Stimulated activated CD4-positive, alpha-beta T cell treated with anti-CD3 and anti-CD28 coated beads, Interleukin-15, amount 100 ng/mL, for 24 hours (primary cell): ENCODE data around the gene MYO1D.
"Not testable (repeated sequence)": the region's sequence is repeated elsewhere in the genome, so short reads cannot be mapped to it uniquely, and the experiment has no call there.

Source experiments
- DNase-seq: peaks from one replicate; pipeline ENCODE4 v3.0.0-alpha.2; 2020

MYO1D gene

DNA sequence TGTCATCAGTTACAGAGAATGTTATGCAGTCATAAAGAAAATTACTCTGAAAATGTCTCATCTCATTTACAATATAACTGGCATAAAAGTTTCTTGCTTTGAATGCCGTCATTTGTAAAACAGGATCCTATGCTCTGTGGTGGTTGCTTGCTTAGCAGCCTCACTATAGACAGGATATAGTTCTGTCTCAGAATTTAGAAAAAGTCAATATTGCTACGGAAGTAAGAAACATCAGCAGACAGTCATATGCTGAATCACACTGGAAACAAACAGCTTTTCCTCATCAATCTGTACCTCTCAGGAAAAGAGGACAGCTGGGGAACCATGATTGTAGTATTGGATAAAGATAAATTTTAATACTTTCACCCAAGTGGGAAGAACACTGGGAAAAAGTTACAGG lies 105.5 kb downstream of the MYO1D start:
- DNase-seq = no peak

- no peak for DNase-seq
These were observed 107.1 kb downstream of the MYO1D start for GRCh38 chr17:32769846-32770245.

- DNase-seq = no peak
These were observed 113.0 kb downstream of the MYO1D start for GRCh38 chr17:32763855-32764439.

GRCh38 chr17:32759476-32759875 lies 117.4 kb downstream of the MYO1D start:
- no peak for DNase-seq

DNA sequence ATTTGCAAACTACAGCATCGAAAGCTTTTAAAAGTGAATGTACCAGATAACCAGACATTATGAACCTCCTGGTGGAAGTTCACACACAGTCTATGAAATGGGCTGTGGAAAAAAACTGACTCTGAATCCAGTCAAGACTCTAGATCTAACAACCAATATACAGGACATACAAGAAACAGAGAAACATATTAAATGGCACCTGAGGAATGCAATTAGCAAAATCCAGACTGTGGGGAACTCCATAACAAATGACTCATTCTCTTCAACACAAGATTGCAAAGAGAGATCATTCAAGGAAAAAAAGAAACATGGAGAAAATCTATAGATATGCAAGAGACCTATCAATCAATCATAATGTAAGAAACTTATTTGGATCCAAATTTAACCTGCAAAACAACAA lies 119.0 kb downstream of the MYO1D start:
- DNase-seq = no peak

GRCh38 chr17:32756696-32757095 lies 120.2 kb downstream of the MYO1D start:
- DNase-seq = no peak

GRCh38 chr17:32755045-32755805 lies 121.7 kb downstream of the MYO1D start:
- no peak for DNase-seq

GRCh38 chr17:32752934-32753333 lies 124.0 kb downstream of the MYO1D start:
- DNase-seq = no peak

GRCh38 chr17:32747856-32748255 lies 129.1 kb downstream of the MYO1D start:
- no peak for DNase-seq

DNA sequence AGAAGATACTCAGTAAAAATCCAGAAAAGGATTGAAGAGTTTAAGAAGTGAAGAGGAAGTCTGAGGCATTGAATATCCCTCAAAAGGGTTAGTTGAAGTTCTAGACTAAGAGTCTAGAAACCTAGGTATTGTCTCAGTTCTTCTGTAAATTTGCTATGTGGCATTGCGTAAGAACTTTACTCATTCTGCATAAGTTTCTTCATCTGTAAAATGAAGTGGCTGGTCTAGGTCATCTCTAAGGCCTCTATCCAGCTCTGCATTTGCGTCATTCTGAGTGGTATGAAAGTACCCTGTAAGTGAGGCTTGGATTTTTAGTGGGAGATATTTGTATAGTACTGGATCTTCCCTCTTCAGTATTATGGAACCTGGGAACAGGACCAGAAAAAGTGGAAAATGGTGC lies 130.2 kb downstream of the MYO1D start:
- no peak for DNase-seq

GRCh38 chr17:32746280-32746679 lies 130.6 kb downstream of the MYO1D start:
- no peak for DNase-seq

DNA sequence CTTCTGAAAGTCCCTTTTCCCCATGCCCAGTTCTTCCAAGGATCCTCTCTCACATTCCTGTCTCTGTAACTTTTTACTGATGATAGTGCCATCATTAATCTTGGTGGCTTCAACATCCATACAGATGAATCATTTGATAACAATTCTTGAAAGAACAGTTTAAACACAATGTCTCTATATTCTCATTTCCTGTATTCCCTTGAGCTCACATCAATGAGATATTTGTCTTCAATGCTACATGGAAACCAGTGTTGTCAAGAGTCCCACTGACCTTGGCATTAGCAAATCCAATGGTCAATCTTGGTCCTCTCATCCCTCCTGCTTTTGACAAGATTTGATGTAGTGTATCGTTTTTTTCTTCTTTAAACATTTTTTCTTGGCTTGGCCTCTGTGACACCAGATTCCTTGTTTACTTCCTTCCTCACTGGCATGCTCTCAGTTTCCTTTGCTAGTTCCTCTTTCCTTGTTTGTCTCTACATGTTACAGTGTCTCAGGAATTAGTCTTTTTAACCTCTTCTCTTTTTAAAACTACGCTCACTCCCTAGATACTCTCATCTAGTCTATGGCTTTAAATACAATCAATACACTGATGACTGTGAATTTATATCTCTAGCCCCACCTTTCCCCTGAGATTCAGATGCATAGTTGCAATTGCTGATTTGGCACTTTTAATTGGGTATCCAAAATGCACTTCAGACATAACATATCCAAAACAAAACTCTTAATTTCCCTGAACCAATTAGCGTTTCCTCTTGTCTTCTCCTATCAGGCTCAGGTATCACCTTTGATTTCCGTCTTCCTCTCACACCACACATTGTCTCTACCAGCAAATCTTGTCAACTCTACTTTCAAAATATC lies 134.0 kb downstream of the MYO1D start:
- no peak for DNase-seq

GRCh38 chr17:32741381-32741780 lies 135.5 kb downstream of the MYO1D start:
- DNase-seq = no peak

GRCh38 chr17:32739722-32740121 lies 137.2 kb downstream of the MYO1D start:
- no peak for DNase-seq

DNA sequence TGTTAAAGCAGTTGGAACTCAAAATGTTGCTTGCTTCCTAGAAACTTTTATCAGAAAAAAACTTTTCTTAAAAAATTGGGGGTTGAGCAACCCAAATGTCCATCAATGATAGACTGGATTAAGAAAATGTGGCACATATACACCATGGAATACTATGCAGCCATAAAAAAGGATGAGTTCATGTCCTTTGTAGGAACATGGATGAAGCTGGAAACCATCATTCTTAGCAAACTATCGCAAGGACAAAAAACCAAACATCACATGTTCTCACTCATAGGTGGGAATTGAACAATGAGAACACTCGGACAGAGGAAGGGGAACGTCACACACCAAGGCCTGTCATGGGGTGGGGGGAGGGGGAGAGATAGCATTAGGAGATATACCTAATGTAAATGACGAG lies 137.8 kb downstream of the MYO1D start:
- DNase-seq = not testable (repeated sequence)

DNA sequence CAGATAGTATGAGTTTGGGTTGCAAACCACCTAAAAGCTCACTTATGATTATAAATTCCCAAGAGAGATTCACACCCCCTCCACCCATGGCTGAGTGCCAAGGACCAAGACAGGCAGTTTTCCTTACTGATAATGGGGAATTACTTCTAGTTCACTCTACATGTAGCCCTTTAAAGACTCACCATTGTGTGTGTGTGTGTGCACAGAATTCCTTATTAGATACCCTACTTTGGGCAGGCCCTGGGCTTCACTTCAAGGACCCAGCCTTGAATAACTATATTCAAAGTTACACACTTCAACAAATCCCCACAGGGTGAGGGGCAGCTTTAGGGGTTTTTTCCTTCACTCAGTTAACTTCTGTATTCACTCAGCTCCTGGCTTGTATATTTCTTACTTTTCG lies 143.5 kb downstream of the MYO1D start:
- no peak for DNase-seq

DNA sequence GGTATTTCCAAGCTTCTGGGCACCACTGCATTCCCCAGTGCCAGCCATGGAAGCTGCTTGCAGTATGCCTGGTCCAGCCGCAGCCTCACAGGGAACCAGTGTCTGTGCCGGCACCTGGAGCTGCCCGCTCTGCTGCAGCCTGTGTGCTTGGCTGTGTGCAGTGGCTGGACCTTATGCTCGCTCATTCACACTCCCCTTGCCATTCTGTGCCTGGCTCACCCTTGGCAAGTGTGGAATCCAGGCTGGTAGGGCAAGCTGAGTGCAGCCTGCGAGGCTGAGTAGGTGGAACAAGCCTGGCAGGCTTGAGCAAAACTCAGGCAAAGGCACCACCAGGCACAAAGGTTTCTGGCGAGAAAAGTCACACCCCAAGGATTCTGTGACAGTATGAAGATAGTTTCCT lies 144.0 kb downstream of the MYO1D start:
- DNase-seq = no peak

- no peak for DNase-seq
These were observed 144.7 kb downstream of the MYO1D start for GRCh38 chr17:32732296-32732642.

GRCh38 chr17:32731556-32732295 lies 145.2 kb downstream of the MYO1D start:
- no peak for DNase-seq

DNA sequence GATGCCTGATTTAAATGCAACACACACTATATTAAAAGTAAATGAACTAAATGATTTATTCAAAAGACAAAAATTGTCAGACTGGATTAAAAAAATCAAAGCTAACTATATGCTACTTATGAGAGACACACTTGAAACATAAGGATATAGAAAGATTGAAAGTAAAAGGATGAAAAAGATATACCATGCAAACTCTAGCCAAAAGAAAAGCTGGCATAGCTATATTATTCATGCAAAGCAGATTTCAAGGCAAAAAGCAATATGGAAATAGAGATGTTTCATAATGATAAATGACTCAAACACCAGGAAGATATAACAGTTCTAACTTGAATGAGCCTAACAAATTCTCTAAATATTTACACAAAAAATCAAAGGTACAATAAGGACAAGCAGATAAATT lies 149.2 kb downstream of the MYO1D start:
- DNase-seq = no peak

GRCh38 chr17:32725697-32726096 lies 151.2 kb downstream of the MYO1D start:
- no peak for DNase-seq

DNA sequence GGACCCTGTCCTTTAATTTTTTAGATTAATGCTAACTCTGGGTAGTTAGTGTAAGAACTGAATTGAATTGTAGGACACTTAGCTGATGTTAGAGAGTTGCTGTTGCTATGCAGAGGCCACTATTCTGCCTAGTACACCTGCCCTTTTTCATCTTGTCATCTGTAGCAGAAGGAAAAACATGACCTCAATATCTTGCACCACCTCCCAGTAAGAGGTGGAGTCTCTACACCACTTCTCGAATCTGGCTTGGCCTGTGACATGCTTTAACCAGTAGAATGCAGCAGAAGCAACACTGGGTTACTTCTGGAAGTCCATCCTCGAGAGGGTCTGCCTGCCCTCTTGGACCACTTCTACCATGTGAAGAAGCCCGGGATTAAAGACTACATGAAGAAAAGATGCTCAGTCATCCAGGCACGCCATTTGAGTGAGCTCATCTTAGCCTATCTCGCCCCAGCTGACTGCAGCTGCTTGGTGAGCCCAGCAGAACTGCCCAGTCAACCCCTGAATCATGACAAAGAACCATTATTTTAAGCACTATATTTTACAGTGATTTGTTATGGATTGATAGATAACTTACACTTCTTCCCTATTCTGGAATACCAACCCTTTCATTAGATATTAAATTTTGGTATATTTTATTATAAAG lies 153.5 kb downstream of the MYO1D start:
- no peak for DNase-seq

DNA sequence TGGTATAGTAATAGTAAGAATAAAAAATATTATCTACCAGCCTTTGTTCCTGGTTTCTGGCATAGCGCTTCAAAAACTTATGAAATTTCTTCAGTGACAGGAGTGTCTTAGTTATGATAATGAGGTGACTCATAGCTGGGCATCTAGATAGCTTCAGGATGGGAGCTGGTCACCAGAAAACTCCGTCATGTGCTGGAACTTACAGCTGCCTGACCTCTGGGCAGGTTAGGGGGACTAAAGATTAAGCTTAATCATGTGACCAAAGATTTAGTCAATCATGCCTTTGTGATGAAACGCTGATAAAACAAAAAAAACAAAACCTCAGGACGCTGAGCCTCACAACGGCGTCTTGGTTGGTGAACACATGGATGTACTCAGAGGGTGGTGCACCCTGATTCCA lies 154.2 kb downstream of the MYO1D start:
- no peak for DNase-seq
